C1 segment of cervical spinal cord (tissue), 14 donors: ENCODE measurements around the gene UPF1.
"Not testable (repeated sequence)": the region's sequence is repeated elsewhere in the genome, so short reads cannot be mapped to it uniquely, and the experiment has no call there.

ENCODE experiments used
- DNase-seq, 14 donors: peaks; one replicate each; lab custom pipeline; 2025; lab: John Stamatoyannopoulos, UW

Gene UPF1

DNA sequence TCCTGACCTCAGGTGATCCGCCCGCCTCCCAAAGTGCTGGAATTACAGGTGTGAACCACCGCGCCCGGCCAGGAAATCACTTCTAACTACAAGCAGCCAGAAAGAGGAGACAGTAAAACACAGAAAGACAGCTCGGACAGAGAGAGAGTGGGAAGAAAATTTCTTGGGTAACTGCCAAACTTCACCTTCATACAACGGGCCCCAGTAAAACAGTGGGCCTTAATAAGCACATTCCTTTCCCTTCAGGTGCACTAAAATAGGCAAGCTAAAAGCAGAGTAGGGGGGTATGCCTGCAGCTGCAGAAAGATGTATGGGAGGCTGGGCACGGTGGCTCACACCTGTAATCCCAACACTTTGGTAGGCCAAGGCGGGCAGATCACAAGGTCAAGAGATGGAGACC, 85.8 kb downstream of the UPF1 start:
- DNase-seq = not testable (repeated sequence)
